Neural progenitor cell (in vitro differentiated cells): ENCODE data around the gene RBMS1. TPM values are rescaled to one million over a fixed set of nuclear protein-coding genes. Genes with fewer than 3 reads are reported as not detected.

ENCODE experiments used
- DNase-seq: peaks from one replicate; pipeline ENCODE4 v3.0.0-alpha.2; 2016; ENCODE audit warnings: low spot score
- H2AFZ ChIP-seq: fragments of 200-600 bp; sonication (generic); replicated peaks from 2 replicates; pipeline ENCODE4 v1.6.1; 2016; ENCODE audit warnings: antibody characterized with exemption
- H3F3A ChIP-seq: fragments of 200-600 bp; sonication (generic); 2 replicates; pipeline ENCODE4 v1.6.1; 2016; ENCODE audit warnings: antibody characterized with exemption, low read depth
- H3K27ac ChIP-seq: fragments of 200-600 bp; sonication (generic); 2 replicates; pipeline ENCODE4 v1.5.1; 2016; ENCODE audit warnings: mild to moderate bottlenecking
- H3K27me3 ChIP-seq: fragments of 200-600 bp; sonication (generic); 2 replicates; pipeline ENCODE4 v1.6.1; 2016; ENCODE audit warnings: mild to moderate bottlenecking, moderate library complexity
- H3K36me3 ChIP-seq: fragments of 200-600 bp; sonication (generic); 2 replicates; pipeline ENCODE4 v1.5.1; 2016
- H3K4me1 ChIP-seq: fragments of 200-600 bp; sonication (generic); 2 replicates; pipeline ENCODE4 v1.6.1; 2016; ENCODE audit warnings: mixed run types
- H3K4me2 ChIP-seq: fragments of 200-600 bp; sonication (generic); 2 replicates; pipeline ENCODE4 v1.6.1; 2016
- H3K4me3 ChIP-seq: fragments of 200-600 bp; sonication (generic); 2 replicates; pipeline ENCODE4 v1.5.1; 2016
- H3K79me2 ChIP-seq: fragments of 200-600 bp; sonication (generic); 2 replicates; pipeline ENCODE4 v1.6.1; 2016; ENCODE audit warnings: low read depth
- H3K9ac ChIP-seq: fragments of 200-600 bp; sonication (generic); 2 replicates; pipeline ENCODE4 v1.6.1; 2016
- H3K9me3 ChIP-seq: fragments of 200-600 bp; sonication (generic); 2 replicates; pipeline ENCODE4 v1.5.1; 2016; ENCODE audit warnings: low read depth
- H4K20me1 ChIP-seq: fragments of 200-600 bp; sonication (generic); 2 replicates; pipeline ENCODE4 v1.6.1; 2016; ENCODE audit warnings: low read depth
- H3K27ac Mint-ChIP-seq: 3 replicates; pipeline ENCODE4 v1.8.0; 2021; ENCODE audit warnings: mixed read lengths
- H3K27me3 Mint-ChIP-seq: 2 replicates; pipeline ENCODE4 v1.8.0; 2022; ENCODE audit warnings: low read depth, mild to moderate bottlenecking, inconsistent platforms, moderate library complexity, mixed read lengths; ENCODE audit not compliant: insufficient read depth
- H3K36me3 Mint-ChIP-seq: 3 replicates; pipeline ENCODE4 v1.8.0; 2021; ENCODE audit warnings: mixed read lengths
- H3K4me1 Mint-ChIP-seq: 3 replicates; pipeline ENCODE4 v1.8.0; 2021; ENCODE audit warnings: mixed read lengths
- H3K4me3 Mint-ChIP-seq: 3 replicates; pipeline ENCODE4 v1.8.0; 2021; ENCODE audit warnings: mild to moderate bottlenecking, moderate library complexity, mixed read lengths
- H3K9me3 Mint-ChIP-seq: 3 replicates; pipeline ENCODE4 v1.8.0; 2020; ENCODE audit warnings: mixed read lengths
- CTCF ChIP-seq: fragments of 200-600 bp; sonication (generic); IDR thresholded peaks from 2 replicates; pipeline ENCODE4 v1.5.1; 2017; ENCODE audit warnings: antibody characterized with exemption, mild to moderate bottlenecking
- EZH2 ChIP-seq: fragments of 200-600 bp; sonication (generic); IDR thresholded peaks from 2 replicates; pipeline ENCODE4 v1.6.1; 2017; ENCODE audit warnings: antibody characterized with exemption, mild to moderate bottlenecking, moderate library complexity
- EZH2phosphoT487 ChIP-seq: fragments of 200-600 bp; sonication (generic); IDR thresholded peaks from 2 replicates; pipeline ENCODE4 v1.6.1; 2017; ENCODE audit warnings: antibody characterized with exemption
- total RNA-seq: library from RNA; depleted of rRNA; stranded (reverse); fragments of >200 nt; gene quantifications from 2 replicates; pipeline ENCODE4 v1.2.3, GENCODE V29; 2015; ENCODE audit warnings: low replicate concordance

The RBMS1 gene
- total RNA-seq, 1 donor from 2014 or later = 101 TPM

DNA sequence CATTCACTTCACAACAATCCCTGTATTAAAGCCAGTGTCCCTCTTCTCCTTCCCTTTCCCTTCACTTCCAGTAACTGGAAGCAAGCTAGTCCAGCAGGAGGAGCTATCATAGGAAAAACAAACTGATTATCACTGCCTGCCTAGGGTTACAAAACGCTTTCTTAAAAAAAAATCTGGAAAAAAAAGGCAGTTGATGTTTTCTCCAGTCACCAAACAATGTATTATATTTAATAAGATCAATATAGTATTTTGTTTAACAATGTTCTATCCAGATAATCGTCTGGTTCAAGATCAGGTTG, 214.8 kb downstream of the RBMS1 start:
- Mint-ChIP-seq H3K27me3 (no peaks in the 10 kb centered on the region), H3K27ac (no peak overlapping the region), H3K4me1 (peaks cover 5% of the 10 kb centered on the region), H3K4me3 (no peak overlapping the region), H3K9me3 (no peaks in the 10 kb centered on the region), H3K36me3 (peaks cover 32% of the 10 kb centered on the region)
- H3K79me2 ChIP-seq = no peaks in the 10 kb centered on the region
- no peak overlapping the region for H3K4me2 ChIP-seq
- no peak overlapping the region for H3K4me3 ChIP-seq
- H3K36me3 ChIP-seq = peaks cover 21% of the 10 kb centered on the region
- no peak overlapping the region for H3K27ac ChIP-seq
- no peak overlapping the region for H3K9ac ChIP-seq
- H3F3A ChIP-seq = peaks cover 4% of the 10 kb centered on the region
- DNase-seq = peak; percentile 44
- H4K20me1 ChIP-seq = no peaks in the 10 kb centered on the region
- TF ChIP-seq EZH2phosphoT487 = no peak
- no peak for TF ChIP-seq EZH2
- TF ChIP-seq CTCF = peak; percentile 58
- H3K27me3 ChIP-seq = no peaks in the 10 kb centered on the region
- no peak overlapping the region for H2AFZ ChIP-seq
- no peaks in the 10 kb centered on the region for H3K9me3 ChIP-seq
- no peaks in the 10 kb centered on the region for H3K4me1 ChIP-seq

- no peak overlapping the region for H3K4me3 Mint-ChIP-seq
- no peaks in the 10 kb centered on the region for H3K79me2 ChIP-seq
- H3K9me3 ChIP-seq = no peaks in the 10 kb centered on the region
- no peaks in the 10 kb centered on the region for H3K9me3 Mint-ChIP-seq
- TF ChIP-seq EZH2phosphoT487 (no peak), EZH2 (no peak), CTCF (no peak)
- no peak for DNase-seq
- H3K36me3 ChIP-seq = peaks cover 21% of the 10 kb centered on the region
- no peaks in the 10 kb centered on the region for H3K27me3 ChIP-seq
- H4K20me1 ChIP-seq = no peaks in the 10 kb centered on the region
- H3K4me2 ChIP-seq = no peak overlapping the region
- H3K27ac ChIP-seq = no peak overlapping the region
- no peaks in the 10 kb centered on the region for H3K27me3 Mint-ChIP-seq
- peak overlapping the region; percentile 30 for H3K27ac Mint-ChIP-seq
- peaks cover 33% of the 10 kb centered on the region for H3K36me3 Mint-ChIP-seq
- H3K9ac ChIP-seq = no peak overlapping the region
- H3K4me1 Mint-ChIP-seq = peaks cover 5% of the 10 kb centered on the region
- no peak overlapping the region for H3K4me3 ChIP-seq
- H3K4me1 ChIP-seq = no peaks in the 10 kb centered on the region
- H2AFZ ChIP-seq = no peak overlapping the region
- H3F3A ChIP-seq = peaks cover 4% of the 10 kb centered on the region
Observed at GRCh38 chr2:160278101-160278878, 215.3 kb downstream of the RBMS1 start.

DNA sequence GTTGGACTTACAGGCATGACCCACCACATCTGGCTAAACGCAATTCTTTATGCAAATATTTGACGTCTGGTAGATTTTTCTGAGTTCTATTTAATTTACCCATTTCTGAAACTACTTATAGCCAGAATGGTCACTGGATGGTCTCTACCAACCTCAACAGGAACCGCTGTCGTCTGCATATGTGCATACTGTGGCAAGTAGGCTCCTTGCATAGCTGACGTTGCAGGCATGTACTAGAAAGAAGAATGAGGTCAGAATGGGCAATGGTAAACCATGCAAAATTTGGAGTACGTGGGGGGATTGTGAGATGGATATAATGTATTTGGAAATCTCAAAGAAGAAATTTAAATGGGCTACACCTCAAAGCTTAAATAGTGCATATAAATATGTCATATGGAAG, 216.5 kb downstream of the RBMS1 start:
- no peak overlapping the region for H3K27ac Mint-ChIP-seq
- H3K36me3 Mint-ChIP-seq = peaks cover 39% of the 10 kb centered on the region
- no peak for DNase-seq

More for the DNA sequence above, 216.5 kb downstream of the RBMS1 start:
- H3K79me2 ChIP-seq = no peaks in the 10 kb centered on the region
- no peak overlapping the region for H3K9ac ChIP-seq
- no peak overlapping the region for H3K4me3 ChIP-seq
- H3K27ac ChIP-seq = no peak overlapping the region
- no peaks in the 10 kb centered on the region for H3K9me3 ChIP-seq
- TF ChIP-seq EZH2phosphoT487 (no peak), CTCF (no peak), EZH2 (no peak)
- H3K27me3 ChIP-seq = no peaks in the 10 kb centered on the region
- Mint-ChIP-seq H3K27me3 (no peaks in the 10 kb centered on the region), H3K9me3 (no peaks in the 10 kb centered on the region), H3K4me1 (peaks cover 9% of the 10 kb centered on the region), H3K4me3 (no peak overlapping the region)
- no peak overlapping the region for H2AFZ ChIP-seq
- H3K4me2 ChIP-seq = no peak overlapping the region
- H4K20me1 ChIP-seq = no peaks in the 10 kb centered on the region
- peaks cover 9% of the 10 kb centered on the region for H3F3A ChIP-seq
- H3K36me3 ChIP-seq = peaks cover 21% of the 10 kb centered on the region
- no peaks in the 10 kb centered on the region for H3K4me1 ChIP-seq
